Esophagus squamous epithelium (tissue), 4 donors: ENCODE results near the gene ZNF398.

Experiments
- CTCF ChIP-seq, 6 experiments: fragments of 450-650 bp in 4 of 6; fragments of 200-600 bp in 2 of 6; sonication (generic) in 2 of 6; IDR thresholded peaks; one replicate each; pipeline ENCODE4 v1.5.1; 2016 to 2019; ENCODE audit warnings: antibody characterized with exemption in 6 of 6, mild to moderate bottlenecking in 4 of 6, moderate library complexity in 4 of 6
- POLR2A ChIP-seq, 4 donors: fragments of 450-650 bp; IDR thresholded peaks; one replicate each; pipeline ENCODE4 v1.6.1; 2017; ENCODE audit warnings: antibody characterized with exemption in 4 of 4, mild to moderate bottlenecking in 4 of 4, moderate library complexity in 3 of 4

DNA sequence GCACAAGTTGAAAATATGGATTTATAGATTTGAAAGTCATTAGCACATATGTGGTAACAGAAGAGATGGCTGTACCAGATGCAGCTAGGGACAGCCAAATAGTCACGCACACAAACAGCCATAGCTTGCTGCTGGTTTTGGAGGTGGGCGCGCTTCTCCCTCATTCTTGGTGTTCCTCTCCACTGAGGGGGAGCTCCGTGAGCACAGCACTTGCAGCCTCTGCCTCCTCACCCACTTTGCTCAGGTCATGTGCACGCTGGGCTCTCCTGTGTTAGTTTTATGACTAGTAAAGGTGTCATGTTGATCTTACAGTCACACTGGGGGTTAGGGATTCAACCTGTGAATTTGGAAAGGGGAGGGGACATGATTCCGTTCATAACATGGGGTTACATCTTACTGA is 48.2 kb upstream of the ZNF398 start:
- no peak for TF ChIP-seq CTCF (IDR thresholded peaks at IDR 0.05)
- TF ChIP-seq POLR2A (IDR thresholded peaks at IDR 0.05), result no peak
